GM13976 (cell line): Measurements from ENCODE around the gene KCNQ5.
"Not testable (repeated sequence)": the region's sequence is repeated elsewhere in the genome, so short reads cannot be mapped to it uniquely, and the experiment has no call there.

Experiments used
- DNase-seq: peaks from one replicate; pipeline ENCODE4 v3.0.0; 2012; ENCODE audit warnings: low spot score
- in situ Hi-C: fragments of 300-500 bp; cut with MboI; formaldehyde crosslinking; loops from one replicate; pipeline ENCODE4 v1.12.0; 2022; ENCODE audit warnings: low sequenced_read_pairs, mixed read lengths, inconsistent platforms; ENCODE audit not compliant: unreplicated experiment
- TF ChIP-seq, protein P1 (sequence below): IDR thresholded peaks from 2 replicates; pipeline ENCODE4 v1.5.1; 2012; ENCODE audit warnings: borderline replicate concordance, mild to moderate bottlenecking; ENCODE audit not compliant: insufficient read depth; ENCODE audit errors: extremely low read depth, missing control alignments, control extremely low read depth

The KCNQ5 gene

DNA sequence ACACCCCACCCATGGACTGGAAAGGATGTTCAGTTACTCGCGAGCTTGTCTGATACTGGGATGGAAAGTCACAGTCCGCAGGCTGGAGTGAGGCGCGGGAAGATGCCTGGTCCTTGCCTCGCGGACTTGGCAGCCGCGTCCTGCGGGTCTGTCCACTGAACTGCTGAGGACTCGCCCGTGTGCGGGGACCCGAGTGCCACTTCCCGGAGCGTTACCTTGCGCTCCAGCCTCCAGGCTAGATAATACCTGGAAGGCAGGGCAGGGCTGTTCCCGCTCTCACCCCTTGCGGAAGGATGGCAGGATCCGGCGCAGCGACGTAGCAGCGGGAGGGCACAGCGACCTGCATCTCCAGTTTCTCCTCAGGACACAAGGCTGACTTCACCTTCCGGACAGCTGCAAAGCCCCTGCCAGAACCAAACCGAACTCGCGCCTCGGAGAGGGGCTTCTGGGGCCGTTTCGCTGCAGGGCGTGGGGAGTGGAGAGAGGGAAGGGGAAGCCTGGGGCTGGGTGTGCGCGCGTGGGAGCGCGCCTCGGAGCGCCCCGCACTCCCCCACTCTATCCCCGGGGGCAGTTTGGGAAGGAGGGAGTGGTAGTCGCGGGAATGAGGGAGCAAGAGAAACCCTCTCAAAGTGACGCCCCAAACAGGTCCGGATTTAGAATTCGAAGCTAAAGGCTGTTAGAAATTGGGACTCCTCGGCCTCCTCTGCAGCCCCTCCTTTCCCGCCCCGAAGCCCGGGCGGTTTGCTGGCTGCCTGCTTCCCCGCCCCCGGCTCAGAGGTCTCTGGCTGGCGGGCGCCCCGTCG lies at the start of gene KCNQ5:
TSS of gene KCNQ5 (plus strand) at position 774 of the 803 bp plus-strand sequence.
- TF ChIP-seq, protein P1, sequence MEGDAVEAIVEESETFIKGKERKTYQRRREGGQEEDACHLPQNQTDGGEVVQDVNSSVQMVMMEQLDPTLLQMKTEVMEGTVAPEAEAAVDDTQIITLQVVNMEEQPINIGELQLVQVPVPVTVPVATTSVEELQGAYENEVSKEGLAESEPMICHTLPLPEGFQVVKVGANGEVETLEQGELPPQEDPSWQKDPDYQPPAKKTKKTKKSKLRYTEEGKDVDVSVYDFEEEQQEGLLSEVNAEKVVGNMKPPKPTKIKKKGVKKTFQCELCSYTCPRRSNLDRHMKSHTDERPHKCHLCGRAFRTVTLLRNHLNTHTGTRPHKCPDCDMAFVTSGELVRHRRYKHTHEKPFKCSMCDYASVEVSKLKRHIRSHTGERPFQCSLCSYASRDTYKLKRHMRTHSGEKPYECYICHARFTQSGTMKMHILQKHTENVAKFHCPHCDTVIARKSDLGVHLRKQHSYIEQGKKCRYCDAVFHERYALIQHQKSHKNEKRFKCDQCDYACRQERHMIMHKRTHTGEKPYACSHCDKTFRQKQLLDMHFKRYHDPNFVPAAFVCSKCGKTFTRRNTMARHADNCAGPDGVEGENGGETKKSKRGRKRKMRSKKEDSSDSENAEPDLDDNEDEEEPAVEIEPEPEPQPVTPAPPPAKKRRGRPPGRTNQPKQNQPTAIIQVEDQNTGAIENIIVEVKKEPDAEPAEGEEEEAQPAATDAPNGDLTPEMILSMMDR, result no peak
- peak; percentile 73 for DNase-seq

DNA sequence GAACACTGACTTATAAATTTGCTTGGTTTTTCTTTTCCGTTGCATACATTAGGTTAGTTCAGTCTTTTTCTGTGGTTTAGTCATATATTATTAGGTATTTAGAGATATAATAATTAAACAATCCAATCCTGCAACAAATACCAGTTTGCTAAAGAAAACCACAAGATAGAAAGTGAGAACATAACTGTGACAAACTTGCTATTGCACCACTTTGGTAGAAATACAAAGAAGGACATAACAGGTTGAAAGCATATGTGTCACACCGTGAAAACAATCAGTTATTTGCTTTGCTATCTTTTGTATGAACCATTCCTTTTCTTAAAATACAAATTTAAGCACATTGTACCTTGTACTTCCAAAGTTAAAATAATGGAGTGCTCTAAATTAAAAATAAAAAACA lies 42.0 kb upstream of the KCNQ5 start:
- in situ Hi-C loops, result no loop called here
- DNase-seq, result no peak
- TF ChIP-seq, protein P1, result no peak

More for the DNA sequence above, at the start of gene KCNQ5:
- in situ Hi-C loops, result no loop called here

DNA sequence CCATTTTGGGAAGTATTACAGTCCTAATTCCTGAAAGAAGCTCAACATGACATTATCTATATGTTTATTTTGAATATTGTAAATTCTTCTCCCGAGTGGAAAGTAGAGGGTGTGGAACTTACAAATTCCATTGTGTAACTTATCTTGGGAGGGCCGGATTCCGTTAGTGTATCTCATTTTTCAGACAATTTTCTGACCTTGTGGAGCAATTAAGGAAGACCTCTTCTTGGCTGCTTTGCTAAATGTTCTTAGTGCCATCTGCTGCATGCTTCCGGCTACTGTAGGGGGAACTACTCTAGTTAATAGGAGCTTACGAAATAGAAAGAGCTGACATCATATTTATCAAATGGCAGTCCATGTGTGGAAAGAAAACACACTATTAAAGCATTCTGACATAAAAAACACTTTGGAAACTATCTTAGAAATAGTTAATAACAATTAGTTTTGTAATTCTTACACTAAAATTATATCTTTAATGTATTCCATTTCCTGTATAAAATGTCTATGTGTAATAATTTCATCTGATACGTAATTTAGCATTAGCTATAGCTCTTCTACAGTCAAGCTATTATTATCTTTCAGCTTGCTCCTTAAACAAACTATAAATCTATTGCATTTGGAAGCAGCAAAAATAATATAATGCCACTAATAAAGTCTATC lies 41.5 kb upstream of the KCNQ5 start:
- in situ Hi-C loops, result no loop called here
- TF ChIP-seq, protein P1, result no peak
- peak; percentile 10 for DNase-seq

DNA sequence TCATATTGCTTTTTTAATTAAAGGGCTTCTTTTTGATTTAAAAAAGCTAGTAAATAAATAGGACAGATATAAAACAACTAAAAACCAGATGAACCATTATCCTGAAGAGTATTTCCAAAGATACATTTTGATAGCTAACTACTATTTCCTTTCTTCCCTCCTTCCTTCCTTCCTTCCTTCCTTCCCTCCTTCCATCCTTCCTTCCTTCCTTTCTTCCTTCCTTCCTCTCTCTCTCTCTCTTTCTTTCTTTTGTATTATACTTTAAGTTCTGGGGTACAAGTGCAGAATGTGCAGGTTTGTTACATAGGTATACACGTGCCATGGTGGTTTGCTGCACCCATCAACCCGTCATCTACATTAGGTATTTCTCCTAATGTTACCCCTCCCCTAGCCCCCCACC lies 40.9 kb upstream of the KCNQ5 start:
- in situ Hi-C loops, DNase-seq: not testable (repeated sequence)

DNA sequence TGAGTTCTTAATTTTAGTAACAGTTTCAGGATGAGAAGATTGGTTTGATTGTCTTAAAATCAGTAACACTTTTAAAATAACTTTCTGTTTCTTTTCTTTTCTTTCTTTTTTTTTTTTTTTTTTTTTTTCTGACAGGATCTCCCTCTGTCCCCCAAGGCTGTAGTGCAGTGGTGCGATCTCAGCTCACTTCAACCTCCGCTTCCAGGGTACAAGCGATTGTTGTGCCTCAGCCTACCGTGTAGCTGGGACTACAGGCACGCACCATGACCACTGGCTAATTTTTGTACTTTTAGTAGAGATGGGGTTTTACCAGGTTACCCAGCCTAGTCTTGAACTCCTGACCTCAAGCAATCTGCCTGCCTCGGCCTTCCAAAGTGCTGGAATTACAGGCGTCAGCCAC lies 33.7 kb upstream of the KCNQ5 start:
- no peak for DNase-seq
- TF ChIP-seq, protein P1, result no peak
- in situ Hi-C loops, result no loop called here

DNA sequence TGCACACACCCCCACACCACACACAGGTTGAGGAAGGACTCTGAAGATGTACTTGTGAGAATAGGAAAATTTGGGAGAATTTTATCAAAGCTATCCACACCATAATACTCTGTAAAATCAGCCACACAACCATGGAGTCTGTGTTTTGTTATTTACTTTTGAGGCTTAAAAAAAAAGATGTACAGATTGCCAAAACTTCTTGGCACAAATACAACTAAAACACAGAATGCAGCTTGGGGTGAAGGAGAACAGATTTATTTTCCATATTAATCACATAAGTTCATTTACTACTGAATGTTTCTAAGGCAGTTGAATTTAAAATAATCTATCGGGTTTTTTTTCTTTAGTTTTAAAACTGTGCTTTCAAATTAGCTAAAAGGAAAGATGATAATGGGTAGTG lies 32.8 kb upstream of the KCNQ5 start:
- TF ChIP-seq, protein P1, result no peak
- no peak for DNase-seq
- in situ Hi-C loops, result no loop called here

DNA sequence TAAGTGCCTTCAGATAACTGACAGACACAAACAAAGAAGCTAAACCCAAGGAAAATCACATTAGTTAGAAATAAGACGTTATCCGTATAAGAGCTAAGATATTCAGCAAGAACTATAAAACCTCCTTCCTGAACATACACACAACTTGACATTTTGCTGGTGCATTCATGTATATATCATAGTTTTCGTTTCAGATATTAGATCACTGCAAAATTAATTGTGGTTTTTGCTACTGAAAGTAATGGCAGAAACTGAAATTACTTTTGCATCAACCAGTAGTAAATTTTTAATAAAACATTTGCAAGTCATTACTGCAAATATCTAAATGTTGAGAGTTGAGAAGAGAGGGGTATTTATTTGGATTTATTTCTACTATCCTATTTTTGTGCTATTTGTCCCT lies 26.1 kb upstream of the KCNQ5 start:
- DNase-seq, result no peak

More for the DNA sequence above, 26.1 kb upstream of the KCNQ5 start:
- TF ChIP-seq, protein P1, result no peak
- in situ Hi-C loops, result no loop called here
